Measurements from ENCODE around the gene C14orf119.

C14orf119 gene

DNA sequence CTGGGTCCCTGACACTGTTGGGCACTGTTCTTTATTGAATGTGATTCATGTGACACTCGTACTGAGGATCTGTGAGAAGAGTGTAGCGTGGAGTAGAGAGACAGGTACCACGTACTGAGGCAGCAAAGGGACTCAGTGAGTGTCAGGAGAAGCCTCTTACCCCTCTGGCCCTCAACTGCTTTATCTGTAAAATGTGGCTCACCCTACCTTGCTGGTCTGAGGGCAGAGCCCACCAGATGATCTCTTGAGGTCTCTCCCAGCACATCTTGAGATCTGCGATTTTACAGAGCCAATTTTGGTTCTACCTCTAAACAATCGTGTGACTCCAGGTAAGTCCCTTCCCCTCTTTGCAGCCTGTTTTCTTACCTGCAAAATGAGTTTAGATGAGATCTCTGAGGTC is 20.6 kb downstream of the C14orf119 start:
- no peaks in the 10 kb centered on the region for H3K9me3 ChIP-seq (ENCODE audit: control insufficient read depth, low read depth, low read length)
- H3K36me3 ChIP-seq (ENCODE audit: control insufficient read depth, low read depth, low read length), result no peaks in the 10 kb centered on the region
- H3K9ac ChIP-seq (ENCODE audit: low read length), result no peak overlapping the region
- H3K27ac ChIP-seq (ENCODE audit: low read length), result no peak overlapping the region
- no peak overlapping the region for H3K4me3 ChIP-seq (ENCODE audit: low read length)
- peaks cover 7% of the 10 kb centered on the region for H3K4me1 ChIP-seq (ENCODE audit: control insufficient read depth, low read depth, low read length)
- peaks cover 3% of the 10 kb centered on the region for H3K27me3 ChIP-seq (ENCODE audit: control insufficient read depth, insufficient read depth, low read length)

DNA sequence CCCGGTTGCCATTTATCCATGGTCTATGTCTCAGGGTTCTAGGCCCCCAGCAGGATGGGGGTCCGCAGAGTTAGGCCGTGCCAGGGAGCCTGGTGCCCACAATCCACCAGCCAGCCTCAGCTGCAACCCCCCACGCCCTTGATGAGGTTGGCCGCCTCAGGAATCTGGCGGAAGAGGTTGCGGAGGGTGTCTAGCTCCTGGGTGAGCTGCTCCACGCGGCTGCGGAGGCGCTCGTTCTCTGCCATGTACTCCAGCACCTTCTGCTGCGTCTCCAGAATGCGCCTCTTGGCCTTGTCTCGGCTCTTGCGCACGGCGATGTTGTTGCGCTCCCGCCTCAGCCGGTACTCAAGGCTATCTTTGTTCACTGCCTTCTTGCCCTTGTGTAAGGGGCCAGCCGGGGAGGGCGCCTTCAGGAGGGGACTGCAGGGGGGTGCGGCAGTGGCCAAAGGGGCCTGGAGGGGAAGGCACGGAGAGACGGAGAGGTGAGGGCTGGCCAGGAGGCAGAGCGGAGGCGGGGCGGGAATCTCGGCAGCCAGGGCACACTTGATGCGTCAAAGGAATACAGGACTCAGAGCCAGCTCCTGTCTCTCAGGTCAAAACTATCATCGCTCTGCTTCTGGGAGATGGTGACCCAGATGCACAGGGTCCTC is 22.2 kb downstream of the C14orf119 start:
- H3K4me1 ChIP-seq (ENCODE audit: control insufficient read depth, low read depth, low read length), result peaks cover 11% of the 10 kb centered on the region

DNA sequence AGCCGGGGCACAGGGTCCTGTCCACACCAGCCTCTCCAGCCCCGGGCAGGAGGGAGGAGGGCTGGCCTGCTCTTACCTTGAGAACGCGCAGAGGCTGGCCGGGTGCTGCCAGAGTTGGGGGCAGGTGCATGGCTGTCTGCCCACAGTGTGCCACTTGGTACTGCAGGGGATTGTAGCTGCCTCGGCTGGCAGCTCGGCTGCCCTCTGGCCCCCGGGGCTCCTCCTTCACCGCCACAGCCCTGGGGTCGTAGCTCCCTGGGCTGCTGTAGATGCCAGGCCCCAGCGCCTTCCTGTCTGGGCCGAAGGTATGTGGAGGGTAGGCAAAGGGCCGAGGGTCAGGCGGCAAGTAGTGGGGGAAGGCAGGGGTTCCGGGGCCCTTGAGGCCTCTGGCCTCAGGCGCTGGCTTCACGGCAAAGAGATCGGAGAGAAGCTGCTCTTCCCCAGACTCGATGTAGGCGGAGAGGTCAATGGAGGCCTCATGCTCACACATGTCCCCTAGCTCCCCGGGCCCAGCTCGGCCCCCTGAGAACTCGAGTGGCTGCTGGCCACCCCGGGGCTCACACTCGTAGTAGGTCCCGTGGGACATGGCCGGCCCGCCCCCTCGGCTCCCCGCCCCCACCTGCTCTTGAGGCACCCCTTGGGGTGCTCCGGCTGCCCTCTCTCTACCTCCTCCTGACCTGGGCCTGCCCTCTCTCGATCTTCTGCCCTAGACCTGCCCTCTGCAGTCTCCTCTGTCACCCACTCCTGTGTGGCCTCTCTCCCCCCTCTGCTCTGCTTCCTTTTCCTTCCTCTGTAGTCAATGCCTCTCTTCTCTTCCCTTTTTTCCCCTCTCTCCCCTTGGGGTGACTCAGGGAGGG is 23.4 kb downstream of the C14orf119 start, which contains the start of gene CEBPE:
Gene CEBPE (minus strand): TSS at position 750 of the 857 bp plus-strand sequence. CDS start 164 bp downstream, at position 586.
- H3K4me1 ChIP-seq (ENCODE audit: control insufficient read depth, low read depth, low read length), result peaks cover 11% of the 10 kb centered on the region
- no peak within 1 kb of the TSS for H3K27ac ChIP-seq (ENCODE audit: low read length)
- no peaks in the 10 kb centered on the region for H3K27me3 ChIP-seq (ENCODE audit: control insufficient read depth, insufficient read depth, low read length)
- H3K9ac ChIP-seq (ENCODE audit: low read length), result no peak within 1 kb of the TSS
- no peak within 1 kb of the TSS for H3K4me3 ChIP-seq (ENCODE audit: low read length)
- H3K36me3 ChIP-seq (ENCODE audit: control insufficient read depth, low read depth, low read length), result no peaks in the 10 kb centered on the region
- H3K9me3 ChIP-seq (ENCODE audit: control insufficient read depth, low read depth, low read length), result no peaks in the 10 kb centered on the region

More for the DNA sequence above, 22.2 kb downstream of the C14orf119 start:
- Histone ChIP-seq H3K36me3 (ENCODE audit: control insufficient read depth, low read depth, low read length) (no peaks in the 10 kb centered on the region), H3K9me3 (ENCODE audit: control insufficient read depth, low read depth, low read length) (no peaks in the 10 kb centered on the region), H3K27me3 (ENCODE audit: control insufficient read depth, insufficient read depth, low read length) (no peaks in the 10 kb centered on the region), H3K27ac (ENCODE audit: low read length) (no peak overlapping the region), H3K9ac (ENCODE audit: low read length) (no peak overlapping the region), H3K4me3 (ENCODE audit: low read length) (no peak overlapping the region)

DNA sequence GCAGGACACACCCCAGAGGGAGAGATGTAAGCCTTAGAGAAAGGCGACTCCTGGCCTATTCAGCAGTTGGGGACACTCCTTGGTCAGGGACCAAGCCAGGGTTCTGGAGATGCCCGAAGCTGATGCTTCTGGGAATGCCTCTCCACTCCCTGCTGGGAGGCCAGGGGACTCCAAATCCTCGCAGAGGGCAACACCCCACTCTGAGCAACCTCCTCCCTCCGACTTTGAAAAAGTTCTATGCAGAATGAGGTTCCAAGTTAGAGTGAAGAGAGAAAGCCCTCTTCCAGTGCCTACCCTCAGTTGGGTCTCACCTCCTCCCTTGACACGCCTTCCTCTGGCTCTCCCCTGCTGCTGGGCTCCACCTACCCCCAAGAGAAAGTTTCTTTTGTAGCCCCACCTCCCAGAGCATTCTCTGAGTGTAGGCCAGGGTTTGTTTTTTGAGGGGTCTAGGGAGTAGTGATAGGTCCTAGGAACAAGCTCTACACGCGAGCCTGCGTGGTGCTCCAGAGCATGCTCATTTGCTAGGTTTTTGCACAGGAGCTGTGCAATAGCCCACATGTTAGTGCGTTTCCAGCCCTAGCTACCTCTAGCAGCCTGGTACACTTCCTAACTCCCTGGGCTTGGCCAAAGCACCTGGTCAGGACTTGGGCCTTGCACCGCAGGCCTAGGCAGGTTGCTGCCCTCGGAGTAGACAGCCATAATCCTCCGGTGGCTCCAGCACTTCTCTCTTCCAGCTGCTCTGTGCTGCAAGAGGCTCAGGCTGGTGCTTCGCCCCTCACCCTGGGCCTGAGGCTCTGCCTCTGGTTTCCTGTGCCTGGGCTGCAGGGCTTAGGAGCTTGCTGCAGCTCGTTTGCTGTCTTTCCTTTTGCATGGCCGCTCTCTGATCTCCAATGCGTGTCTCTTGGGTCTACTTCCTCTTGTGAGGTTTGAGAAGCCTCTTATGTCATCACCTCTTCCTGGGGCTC is 24.3 kb downstream of the C14orf119 start:
- Histone ChIP-seq H3K4me3 (ENCODE audit: low read length) (no peak overlapping the region), H3K27ac (ENCODE audit: low read length) (no peak overlapping the region), H3K9me3 (ENCODE audit: control insufficient read depth, low read depth, low read length) (no peaks in the 10 kb centered on the region), H3K9ac (ENCODE audit: low read length) (no peak overlapping the region), H3K4me1 (ENCODE audit: control insufficient read depth, low read depth, low read length) (peaks cover 14% of the 10 kb centered on the region), H3K36me3 (ENCODE audit: control insufficient read depth, low read depth, low read length) (no peaks in the 10 kb centered on the region), H3K27me3 (ENCODE audit: control insufficient read depth, insufficient read depth, low read length) (no peaks in the 10 kb centered on the region)

DNA sequence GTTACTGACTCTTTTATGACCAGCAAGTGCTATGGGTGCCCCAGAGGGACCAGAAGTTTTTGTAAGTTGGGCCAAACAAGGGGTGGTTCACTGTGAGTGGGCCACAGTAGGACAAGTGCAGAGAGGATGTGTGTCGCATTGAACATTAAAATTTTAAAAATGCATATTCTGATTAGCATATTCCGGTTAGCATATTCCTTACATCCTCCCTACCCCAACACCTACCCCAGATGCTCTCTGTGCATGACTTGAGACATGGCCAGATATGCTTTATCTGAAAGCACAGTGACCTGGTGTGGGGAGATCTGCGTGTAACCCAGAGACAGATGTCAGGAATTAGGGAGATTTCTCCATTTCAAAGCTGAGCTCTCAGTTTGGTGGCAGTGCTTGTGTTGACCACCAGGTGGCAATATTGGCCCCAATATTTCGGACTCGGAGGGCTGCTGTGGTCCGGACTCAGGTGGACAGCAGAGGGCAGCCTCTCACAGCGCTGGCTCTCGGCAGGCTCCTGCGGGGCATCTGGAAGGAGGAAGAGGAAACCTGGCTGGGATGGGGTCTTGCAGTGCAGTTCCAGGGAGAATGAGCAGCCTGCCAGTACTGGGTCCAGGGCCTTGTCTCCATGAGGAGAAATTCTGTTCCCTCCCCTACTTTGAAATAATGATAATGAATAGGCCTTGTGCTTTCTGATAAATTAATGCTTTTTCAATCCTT is 25.4 kb downstream of the C14orf119 start:
- H3K9ac ChIP-seq (ENCODE audit: low read length), result no peak overlapping the region
- no peak overlapping the region for H3K4me3 ChIP-seq (ENCODE audit: low read length)
- H3K27ac ChIP-seq (ENCODE audit: low read length), result no peak overlapping the region
- H3K27me3 ChIP-seq (ENCODE audit: control insufficient read depth, insufficient read depth, low read length), result no peaks in the 10 kb centered on the region
- no peaks in the 10 kb centered on the region for H3K36me3 ChIP-seq (ENCODE audit: control insufficient read depth, low read depth, low read length)
- H3K4me1 ChIP-seq (ENCODE audit: control insufficient read depth, low read depth, low read length), result peaks cover 14% of the 10 kb centered on the region
- no peaks in the 10 kb centered on the region for H3K9me3 ChIP-seq (ENCODE audit: control insufficient read depth, low read depth, low read length)

DNA sequence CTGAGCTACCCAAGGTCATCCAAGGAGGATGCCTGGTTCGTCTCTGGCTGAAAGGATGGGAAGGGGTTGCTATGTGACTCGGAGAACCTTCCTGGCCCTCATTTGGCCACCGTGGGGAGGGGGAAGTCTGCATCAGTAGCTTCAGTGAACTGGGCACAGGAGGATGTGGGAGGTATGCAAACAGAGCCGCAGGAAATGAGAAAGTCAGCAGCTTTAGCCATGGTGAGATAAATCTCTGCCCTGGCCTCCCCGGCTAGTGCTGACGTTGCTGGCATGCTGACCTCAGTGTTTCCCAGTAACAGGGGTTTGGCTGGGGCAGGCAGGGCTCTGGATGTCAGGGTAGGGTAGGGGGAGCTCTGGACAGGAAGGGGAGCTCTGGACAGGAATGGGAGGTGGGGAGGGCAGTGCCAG is 26.1 kb downstream of the C14orf119 start:
- H3K27me3 ChIP-seq (ENCODE audit: control insufficient read depth, insufficient read depth, low read length), result no peaks in the 10 kb centered on the region
- H3K36me3 ChIP-seq (ENCODE audit: control insufficient read depth, low read depth, low read length), result no peaks in the 10 kb centered on the region
- H3K9me3 ChIP-seq (ENCODE audit: control insufficient read depth, low read depth, low read length), result no peaks in the 10 kb centered on the region
- no peak overlapping the region for H3K9ac ChIP-seq (ENCODE audit: low read length)
- H3K4me1 ChIP-seq (ENCODE audit: control insufficient read depth, low read depth, low read length), result peaks cover 18% of the 10 kb centered on the region
- H3K4me3 ChIP-seq (ENCODE audit: low read length), result no peak overlapping the region
- no peak overlapping the region for H3K27ac ChIP-seq (ENCODE audit: low read length)

DNA sequence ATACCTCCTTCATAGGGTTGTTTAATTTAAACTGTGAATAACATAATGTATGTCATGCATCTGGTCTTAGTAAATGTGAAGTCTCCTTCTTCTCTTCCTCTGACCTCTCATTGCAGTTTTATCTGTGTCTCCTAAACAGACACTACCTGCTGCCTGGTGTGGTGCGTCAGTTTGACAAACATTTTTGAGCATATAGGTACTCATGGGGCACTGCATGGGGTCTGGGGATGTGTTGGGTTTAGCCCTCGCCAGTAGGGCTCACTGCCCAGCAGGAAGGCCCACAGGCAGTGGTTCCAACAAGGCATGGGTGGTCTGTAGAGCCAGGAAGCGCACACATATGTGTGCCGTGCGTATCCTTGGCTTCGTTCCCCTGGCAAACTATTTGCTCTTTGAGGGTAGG is 26.8 kb downstream of the C14orf119 start:
- no peak overlapping the region for H3K27ac ChIP-seq (ENCODE audit: low read length)
- H3K4me3 ChIP-seq (ENCODE audit: low read length), result no peak overlapping the region
- peaks cover 4% of the 10 kb centered on the region for H3K36me3 ChIP-seq (ENCODE audit: control insufficient read depth, low read depth, low read length)
- no peak overlapping the region for H3K9ac ChIP-seq (ENCODE audit: low read length)
- H3K4me1 ChIP-seq (ENCODE audit: control insufficient read depth, low read depth, low read length), result peaks cover 18% of the 10 kb centered on the region
- no peaks in the 10 kb centered on the region for H3K27me3 ChIP-seq (ENCODE audit: control insufficient read depth, insufficient read depth, low read length)
- no peaks in the 10 kb centered on the region for H3K9me3 ChIP-seq (ENCODE audit: control insufficient read depth, low read depth, low read length)

DNA sequence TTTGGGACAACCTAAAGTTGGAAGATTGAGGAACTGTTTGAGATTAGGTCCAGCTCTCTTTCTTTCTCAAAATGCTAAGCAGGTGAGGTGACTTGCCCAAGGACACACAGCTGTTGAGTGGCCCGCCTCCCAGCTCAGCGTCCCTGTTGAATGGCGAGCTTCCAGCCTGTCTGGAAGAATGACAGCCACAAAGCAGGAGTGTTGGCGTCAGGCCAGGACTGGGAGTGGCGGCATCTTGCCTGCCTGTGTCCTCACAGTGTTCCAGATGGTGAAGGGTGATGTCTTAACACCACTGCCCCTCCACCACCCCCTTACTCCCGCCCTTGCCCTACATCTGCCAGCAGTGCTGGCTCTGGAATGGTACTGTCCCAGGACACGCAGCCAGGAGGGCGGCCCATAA is 28.1 kb downstream of the C14orf119 start:
- H3K4me1 ChIP-seq (ENCODE audit: control insufficient read depth, low read depth, low read length), result peaks cover 18% of the 10 kb centered on the region
- H3K36me3 ChIP-seq (ENCODE audit: control insufficient read depth, low read depth, low read length), result peaks cover 12% of the 10 kb centered on the region
- no peaks in the 10 kb centered on the region for H3K9me3 ChIP-seq (ENCODE audit: control insufficient read depth, low read depth, low read length)
- H3K4me3 ChIP-seq (ENCODE audit: low read length), result no peak overlapping the region
- H3K27me3 ChIP-seq (ENCODE audit: control insufficient read depth, insufficient read depth, low read length), result no peaks in the 10 kb centered on the region
- no peak overlapping the region for H3K9ac ChIP-seq (ENCODE audit: low read length)
- H3K27ac ChIP-seq (ENCODE audit: low read length), result no peak overlapping the region

DNA sequence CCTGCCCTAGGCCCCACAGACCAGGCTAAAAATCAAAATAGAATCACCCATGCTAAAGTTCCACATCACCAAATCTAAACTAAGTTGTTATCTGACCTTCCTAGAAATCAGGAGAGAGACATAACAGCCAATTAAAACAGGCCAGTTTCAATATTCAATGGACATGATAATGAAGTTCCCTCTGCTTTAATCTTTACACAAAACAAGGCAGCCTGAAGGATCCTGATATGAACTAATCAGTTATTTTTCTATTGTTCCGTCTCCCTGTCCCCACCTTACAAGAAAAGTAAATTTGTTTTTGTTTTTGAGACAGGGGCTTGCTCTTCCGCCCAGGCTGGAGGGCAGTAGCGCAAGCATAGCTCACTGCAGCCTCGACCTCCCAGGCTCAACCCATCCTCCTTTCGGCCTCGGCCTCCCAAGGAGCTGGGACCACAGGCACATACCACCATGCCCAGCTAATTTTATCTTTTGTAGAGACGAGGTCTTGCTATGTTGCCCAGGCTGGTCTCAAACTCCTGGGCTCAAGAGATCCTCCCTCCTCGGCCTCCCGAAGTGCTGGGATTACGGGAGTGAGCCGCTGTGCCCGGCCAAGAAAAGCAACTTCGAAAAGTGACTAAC is 29.1 kb downstream of the C14orf119 start:
- H3K27ac ChIP-seq (ENCODE audit: low read length), result no peak overlapping the region
- peaks cover 21% of the 10 kb centered on the region for H3K36me3 ChIP-seq (ENCODE audit: control insufficient read depth, low read depth, low read length)

DNA sequence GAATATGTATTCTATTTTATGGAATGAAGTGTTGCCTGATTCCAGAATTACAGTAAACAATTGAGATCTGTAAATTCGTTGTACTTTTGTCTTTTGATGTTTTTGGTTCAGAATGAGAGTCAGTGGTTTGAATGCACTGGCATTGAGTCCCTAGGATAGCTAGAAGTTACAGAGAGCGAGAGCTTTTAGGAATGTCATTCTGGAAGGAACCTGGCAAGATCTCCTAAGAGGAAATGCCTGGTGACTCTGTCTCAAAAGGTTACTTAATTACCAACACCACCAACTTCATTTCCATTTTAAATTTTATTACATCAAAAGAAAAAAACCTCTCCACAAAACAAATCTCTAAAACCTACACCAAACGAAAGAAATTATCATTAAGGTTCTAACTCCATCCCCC is 29.7 kb downstream of the C14orf119 start:
- no peaks in the 10 kb centered on the region for H3K27me3 ChIP-seq (ENCODE audit: control insufficient read depth, insufficient read depth, low read length)
- no peaks in the 10 kb centered on the region for H3K9me3 ChIP-seq (ENCODE audit: control insufficient read depth, low read depth, low read length)
- H3K36me3 ChIP-seq (ENCODE audit: control insufficient read depth, low read depth, low read length), result peaks cover 27% of the 10 kb centered on the region
- no peak overlapping the region for H3K4me3 ChIP-seq (ENCODE audit: low read length)
- no peak overlapping the region for H3K27ac ChIP-seq (ENCODE audit: low read length)
- H3K9ac ChIP-seq (ENCODE audit: low read length), result no peak overlapping the region
- H3K4me1 ChIP-seq (ENCODE audit: control insufficient read depth, low read depth, low read length), result peaks cover 14% of the 10 kb centered on the region

More for the DNA sequence above, 29.1 kb downstream of the C14orf119 start:
- Histone ChIP-seq H3K9ac (ENCODE audit: low read length) (no peak overlapping the region), H3K9me3 (ENCODE audit: control insufficient read depth, low read depth, low read length) (no peaks in the 10 kb centered on the region), H3K27me3 (ENCODE audit: control insufficient read depth, insufficient read depth, low read length) (no peaks in the 10 kb centered on the region), H3K4me1 (ENCODE audit: control insufficient read depth, low read depth, low read length) (peaks cover 14% of the 10 kb centered on the region), H3K4me3 (ENCODE audit: low read length) (no peak overlapping the region)
